Neural cell (in vitro differentiated cells): ENCODE results near the gene SPOCD1. TPM values are rescaled to one million over a fixed set of nuclear protein-coding genes. Genes with fewer than 3 reads are reported as not detected.

ENCODE experiments used
- H2AFZ ChIP-seq: fragments of 200-600, 300-800 bp; sonication (generic), shearing (Covaris generic); 2 replicates; pipeline ENCODE4 v1.6.0; 2014; ENCODE audit warnings: low read depth, mild to moderate bottlenecking, antibody characterized with exemption, low read length, moderate library complexity
- H3F3A ChIP-seq: fragments of 200-600 bp; shearing (Covaris generic); 2 replicates; pipeline ENCODE4 v1.6.1; 2016; ENCODE audit warnings: mild to moderate bottlenecking, moderate library complexity, mixed read lengths, antibody characterized with exemption, low read length; ENCODE audit not compliant: insufficient read depth, poor library complexity, severe bottlenecking
- H3K27ac ChIP-seq: fragments of 200-600, 300-800 bp; sonication (generic), shearing (Covaris generic); 2 replicates; pipeline ENCODE4 v1.5.1; 2014; ENCODE audit warnings: mild to moderate bottlenecking, low read length, moderate library complexity
- H3K27me3 ChIP-seq: fragments of 300-800, 200-600 bp; sonication (generic), shearing (Covaris generic); 2 replicates; pipeline ENCODE4 v1.6.0; 2014; ENCODE audit warnings: mild to moderate bottlenecking, low read depth, low read length, moderate library complexity; ENCODE audit not compliant: insufficient read depth
- H3K36me3 ChIP-seq: fragments of 300-800, 200-600 bp; sonication (generic), shearing (Covaris generic); 2 replicates; pipeline ENCODE4 v1.5.1; 2014; ENCODE audit warnings: mild to moderate bottlenecking, antibody characterized with exemption, low read length, moderate library complexity; ENCODE audit not compliant: insufficient read depth
- H3K4me2 ChIP-seq: fragments of 300-800, 200-600 bp; sonication (generic), shearing (Covaris generic); 2 replicates; pipeline ENCODE4 v1.6.0; 2014; ENCODE audit warnings: mild to moderate bottlenecking, low read length
- H3K4me3 ChIP-seq: fragments of 300-800, 200-600 bp; sonication (generic), shearing (Covaris generic); 2 replicates; pipeline ENCODE4 v1.5.1; 2014; ENCODE audit warnings: mild to moderate bottlenecking, low read length, moderate library complexity
- H3K79me2 ChIP-seq: fragments of 200-600 bp; shearing (Covaris generic); replicated peaks from 2 replicates; pipeline ENCODE4 v1.6.0; 2014; ENCODE audit warnings: mild to moderate bottlenecking, low read length, moderate library complexity; ENCODE audit not compliant: insufficient read depth
- H3K9ac ChIP-seq: fragments of 300-800, 200-600 bp; sonication (generic), shearing (Covaris generic); 2 replicates; pipeline ENCODE4 v1.6.1; 2016; ENCODE audit warnings: mild to moderate bottlenecking, low read length, mixed read lengths
- H3K9me2 ChIP-seq: fragments of 200-600 bp; shearing (Covaris generic); 2 replicates; pipeline ENCODE4 v1.6.1; 2016; ENCODE audit warnings: mild to moderate bottlenecking, low read length, mixed read lengths; ENCODE audit not compliant: insufficient read depth
- H3K9me3 ChIP-seq: fragments of 200-600, 300-800 bp; sonication (generic), shearing (Covaris generic); 2 replicates; pipeline ENCODE4 v1.6.1; 2016; ENCODE audit warnings: mild to moderate bottlenecking, mixed run types, low read length, moderate library complexity, mixed read lengths
- H4K20me1 ChIP-seq: fragments of 200-600 bp; shearing (Covaris generic); 2 replicates; pipeline ENCODE4 v1.6.1; 2016; ENCODE audit warnings: mild to moderate bottlenecking, mixed run types; ENCODE audit not compliant: insufficient read depth
- EP300 ChIP-seq: fragments of 450-650 bp; conservative IDR thresholded peaks from 2 replicates; pipeline ENCODE4 v1.6.1; 2014; ENCODE audit warnings: antibody characterized with exemption, mild to moderate bottlenecking, moderate library complexity; ENCODE audit not compliant: poor library complexity, severe bottlenecking
- EZH2 ChIP-seq: fragments of 200-600, 300-800 bp; shearing (Covaris generic), sonication (generic); IDR thresholded peaks from 2 replicates; pipeline ENCODE4 v1.6.1; 2014; ENCODE audit warnings: antibody characterized with exemption, low read length, borderline replicate concordance, mild to moderate bottlenecking; ENCODE audit not compliant: insufficient read depth, poor library complexity, severe bottlenecking
- MXI1 ChIP-seq: fragments of 450-650 bp; conservative IDR thresholded peaks from 2 replicates; pipeline ENCODE4 v1.6.1; 2014; ENCODE audit warnings: antibody characterized with exemption, mild to moderate bottlenecking; ENCODE audit not compliant: poor library complexity, severe bottlenecking
- POLR2AphosphoS5 ChIP-seq: IDR thresholded peaks from 2 replicates; pipeline ENCODE4 v1.6.1; 2012
- RAD21 ChIP-seq: fragments of 450-650 bp; conservative IDR thresholded peaks from 2 replicates; pipeline ENCODE4 v1.6.1; 2014; ENCODE audit warnings: antibody characterized with exemption, mild to moderate bottlenecking, moderate library complexity
- REST ChIP-seq: IDR thresholded peaks from 2 replicates; pipeline ENCODE4 v1.6.1; 2012; ENCODE audit warnings: borderline replicate concordance
- SMC3 ChIP-seq: fragments of 450-650 bp; conservative IDR thresholded peaks from 2 replicates; pipeline ENCODE4 v1.6.1; 2014; ENCODE audit warnings: antibody characterized with exemption, mild to moderate bottlenecking, moderate library complexity; ENCODE audit not compliant: poor library complexity
- TAF1 ChIP-seq: IDR thresholded peaks from 2 replicates; pipeline ENCODE4 v1.6.1; 2012; ENCODE audit warnings: low read depth
- polyA plus RNA-seq: library from polyadenylated mRNA; depleted of rRNA; stranded (reverse); fragments of >200 nt; gene quantifications from 2 replicates; pipeline ENCODE4 v1.2.3, GENCODE V29; 2014
- TF ChIP-seq, protein P1 (sequence below): fragments of 450-650 bp; IDR thresholded peaks from 2 replicates; pipeline ENCODE4 v1.5.1; 2014; ENCODE audit warnings: antibody characterized with exemption, mild to moderate bottlenecking, moderate library complexity; ENCODE audit not compliant: poor library complexity, severe bottlenecking

Gene SPOCD1
- polyA plus RNA-seq, 1 donor from 2014 or later, result not detected

GRCh38 chr1:31750858-31751510 lies 64.8 kb downstream of the SPOCD1 start:
- Histone ChIP-seq H3K36me3 (no peaks in the 10 kb centered on the region), H3K9me2 (no peaks in the 10 kb centered on the region), H2AFZ (no peak overlapping the region), H3K9me3 (no peaks in the 10 kb centered on the region), H3K4me3 (no peak overlapping the region), H3K79me2 (no peaks in the 10 kb centered on the region), H4K20me1 (no peaks in the 10 kb centered on the region), H3K27me3 (no peaks in the 10 kb centered on the region), H3K27ac (peak overlapping the region; percentile 37), H3F3A (no peaks in the 10 kb centered on the region), H3K9ac (peak overlapping the region; percentile 24), H3K4me2 (no peak overlapping the region)
- TF ChIP-seq MXI1, result no peak
- no peak for TF ChIP-seq EP300
- TF ChIP-seq, protein P1, sequence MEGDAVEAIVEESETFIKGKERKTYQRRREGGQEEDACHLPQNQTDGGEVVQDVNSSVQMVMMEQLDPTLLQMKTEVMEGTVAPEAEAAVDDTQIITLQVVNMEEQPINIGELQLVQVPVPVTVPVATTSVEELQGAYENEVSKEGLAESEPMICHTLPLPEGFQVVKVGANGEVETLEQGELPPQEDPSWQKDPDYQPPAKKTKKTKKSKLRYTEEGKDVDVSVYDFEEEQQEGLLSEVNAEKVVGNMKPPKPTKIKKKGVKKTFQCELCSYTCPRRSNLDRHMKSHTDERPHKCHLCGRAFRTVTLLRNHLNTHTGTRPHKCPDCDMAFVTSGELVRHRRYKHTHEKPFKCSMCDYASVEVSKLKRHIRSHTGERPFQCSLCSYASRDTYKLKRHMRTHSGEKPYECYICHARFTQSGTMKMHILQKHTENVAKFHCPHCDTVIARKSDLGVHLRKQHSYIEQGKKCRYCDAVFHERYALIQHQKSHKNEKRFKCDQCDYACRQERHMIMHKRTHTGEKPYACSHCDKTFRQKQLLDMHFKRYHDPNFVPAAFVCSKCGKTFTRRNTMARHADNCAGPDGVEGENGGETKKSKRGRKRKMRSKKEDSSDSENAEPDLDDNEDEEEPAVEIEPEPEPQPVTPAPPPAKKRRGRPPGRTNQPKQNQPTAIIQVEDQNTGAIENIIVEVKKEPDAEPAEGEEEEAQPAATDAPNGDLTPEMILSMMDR, result no peak
- no peak for TF ChIP-seq POLR2AphosphoS5
- no peak for TF ChIP-seq EZH2
- no peak for TF ChIP-seq RAD21
- TF ChIP-seq TAF1, result no peak
- no peak for TF ChIP-seq REST
- no peak for TF ChIP-seq SMC3

DNA sequence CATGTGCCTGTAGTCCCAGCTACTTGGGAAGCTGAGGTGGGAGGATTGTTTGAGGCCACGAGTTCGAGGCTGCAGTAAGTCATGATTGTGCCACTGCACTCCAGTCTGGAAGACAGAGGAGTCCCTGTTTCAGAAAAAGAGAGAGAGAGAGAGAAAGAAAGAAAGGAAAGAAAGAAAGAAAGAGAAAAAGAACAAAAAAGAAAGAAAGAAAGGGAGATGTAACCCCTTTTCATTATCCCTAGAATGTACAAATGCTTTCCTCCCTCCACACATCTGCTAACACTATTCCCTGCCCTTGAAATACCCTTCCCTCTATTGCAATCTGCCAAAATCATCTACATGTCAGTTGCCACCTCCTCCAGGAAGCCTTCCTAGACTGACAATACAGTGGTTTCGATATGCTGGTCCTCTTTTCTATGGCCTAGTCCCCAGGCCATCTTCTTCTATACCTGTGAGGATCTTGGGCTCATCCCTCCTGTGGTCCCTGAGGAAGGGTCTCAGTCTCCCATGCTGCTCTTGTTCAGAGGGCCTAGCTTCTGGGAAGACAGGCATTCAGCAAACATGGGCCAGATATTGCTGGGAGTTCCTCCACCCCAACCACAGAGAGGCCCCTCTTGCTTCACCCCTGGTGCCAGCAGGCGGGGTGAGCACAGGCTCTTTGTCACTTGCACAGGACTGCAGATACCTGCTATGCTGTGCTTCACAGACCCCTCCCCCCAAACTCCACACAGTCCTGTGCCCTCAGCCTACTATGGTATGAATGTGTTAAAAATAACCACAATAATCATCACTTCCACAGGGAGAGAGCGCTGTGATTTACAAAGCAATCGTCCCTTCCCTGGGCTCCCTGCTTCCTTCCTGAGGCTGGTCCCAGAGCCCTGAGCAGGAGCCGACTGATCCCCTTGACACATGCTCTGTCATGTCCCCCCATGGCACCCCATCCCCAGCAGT lies 65.8 kb downstream of the SPOCD1 start:
- Histone ChIP-seq H3K9ac (peak overlapping the region; percentile 24), H3K27ac (peak overlapping the region; percentile 37), H3K79me2 (no peaks in the 10 kb centered on the region), H4K20me1 (no peaks in the 10 kb centered on the region), H3K4me2 (no peak overlapping the region), H3K9me2 (no peaks in the 10 kb centered on the region), H3K9me3 (no peaks in the 10 kb centered on the region), H3K4me3 (no peak overlapping the region), H3K27me3 (no peaks in the 10 kb centered on the region), H3F3A (no peaks in the 10 kb centered on the region), H2AFZ (no peak overlapping the region), H3K36me3 (no peaks in the 10 kb centered on the region)
- TF ChIP-seq MXI1 (no peak), EP300 (no peak), POLR2AphosphoS5 (no peak), SMC3 (no peak), TAF1 (no peak), RAD21 (no peak), REST (no peak), EZH2 (no peak)
- TF ChIP-seq, protein P1, result no peak
